Tibial artery (tissue), 4 donors: ENCODE data around the gene DSG2.

Experiments used
- DNase-seq, 2 donors: peaks; one replicate each; pipeline ENCODE4 v3.0.0-alpha.2; 2019
- H3K27ac ChIP-seq, 2 donors: fragments of 200-600 bp; sonication (generic) in 1 of 2; 1 replicate in 1 of 2; 2 replicates in 1 of 2; pipeline ENCODE4 v1.5.1; 2018 to 2019; ENCODE audit warnings: mild to moderate bottlenecking in 1 of 2
- H3K27me3 ChIP-seq, 2 donors: fragments of 200-600 bp; sonication (generic) in 1 of 2; one replicate each; pipeline versions ENCODE4 v1.5.1 to v1.6.0; 2016 to 2019
- H3K36me3 ChIP-seq, 3 donors: fragments of 200-600 bp; sonication (generic) in 2 of 3; one replicate each; pipeline ENCODE4 v1.5.1; 2016 to 2019; ENCODE audit warnings: mild to moderate bottlenecking in 2 of 3
- H3K4me1 ChIP-seq, 4 donors: fragments of 200-600 bp; sonication (generic) in 2 of 4; 1 replicate in 3 of 4; 2 replicates in 1 of 4; pipeline ENCODE4 v1.5.1; 2016 to 2019
- H3K4me3 ChIP-seq, 2 donors: fragments of 200-600 bp; sonication (generic) in 1 of 2; 1 replicate in 1 of 2; 2 replicates in 1 of 2; pipeline ENCODE4 v1.5.1; 2018 to 2019; ENCODE audit warnings: mild to moderate bottlenecking in 2 of 2
- H3K9me3 ChIP-seq, 3 donors: fragments of 200-600 bp; sonication (generic) in 1 of 3; one replicate each; pipeline ENCODE4 v1.5.1; 2016 to 2019
- CTCF ChIP-seq, 2 experiments: fragments of 200-600 bp in 1 of 2; fragments of 450-650 bp in 1 of 2; IDR thresholded peaks; one replicate each; pipeline ENCODE4 v1.5.1; 2017 to 2019; ENCODE audit warnings: antibody characterized with exemption in 2 of 2, mild to moderate bottlenecking in 1 of 2, moderate library complexity in 1 of 2
- intact Hi-C: fragments of 100-400 bp; cut with DNase I; formaldehyde crosslinking; loops from one replicate; pipeline ENCODE4 v1.15.0; 2023; ENCODE audit warnings: low total_unique reads

Gene DSG2

GRCh38 chr18:31581498-31582197 lies 83.7 kb downstream of the DSG2 start:
- no peaks in the 10 kb centered on the region for H3K36me3 ChIP-seq
- H3K4me1 ChIP-seq = no peaks in the 10 kb centered on the region
- H3K9me3 ChIP-seq = no peaks in the 10 kb centered on the region
- no peak overlapping the region for H3K4me3 ChIP-seq
- TF ChIP-seq CTCF (IDR thresholded peaks at IDR 0.05) = no peak
- H3K27me3 ChIP-seq = no peaks in the 10 kb centered on the region
- H3K27ac ChIP-seq = no peak overlapping the region
- DNase-seq = no peak
- intact Hi-C loops = no loop called here

GRCh38 chr18:31583185-31583854 lies 85.3 kb downstream of the DSG2 start:
- H3K36me3 ChIP-seq = no peaks in the 10 kb centered on the region
- TF ChIP-seq CTCF (IDR thresholded peaks at IDR 0.05) = no peak
- no peak for DNase-seq

GRCh38 chr18:31585991-31586390 lies 88.0 kb downstream of the DSG2 start:
- no peak overlapping the region for H3K4me3 ChIP-seq
- intact Hi-C loops = no loop called here
- H3K4me1 ChIP-seq = no peaks in the 10 kb centered on the region
- H3K27me3 ChIP-seq = no peaks in the 10 kb centered on the region
- TF ChIP-seq CTCF (IDR thresholded peaks at IDR 0.05) = no peak
- no peak overlapping the region for H3K27ac ChIP-seq
- no peaks in the 10 kb centered on the region for H3K9me3 ChIP-seq
- H3K36me3 ChIP-seq = no peaks in the 10 kb centered on the region
- no peak for DNase-seq

More at GRCh38 chr18:31583185-31583854, 85.3 kb downstream of the DSG2 start:
- Histone ChIP-seq H3K4me1 (no peaks in the 10 kb centered on the region), H3K27ac (no peak overlapping the region), H3K27me3 (no peaks in the 10 kb centered on the region), H3K4me3 (no peak overlapping the region), H3K9me3 (no peaks in the 10 kb centered on the region)
- intact Hi-C loops = no loop called here

DNA sequence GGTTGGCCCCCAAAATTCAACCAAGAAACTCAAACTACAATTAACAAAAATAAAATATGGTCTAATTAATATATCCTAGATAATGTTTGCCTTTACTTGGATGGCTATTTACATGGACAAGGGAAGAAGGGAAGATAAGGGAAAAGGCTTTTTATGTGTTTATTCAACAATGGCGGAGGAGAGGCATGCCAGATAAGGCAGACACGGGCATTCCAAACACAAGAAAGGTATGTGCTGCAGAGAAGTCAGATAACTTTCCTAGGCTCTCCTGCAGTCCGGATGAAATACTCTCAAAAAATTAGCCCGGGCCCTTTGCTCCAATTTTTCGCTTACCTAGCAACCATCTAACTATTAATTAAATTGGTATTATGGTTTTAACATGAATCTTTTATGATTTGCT lies 88.6 kb downstream of the DSG2 start:
- intact Hi-C loops = no loop called here
- H3K4me3 ChIP-seq = no peak overlapping the region
- H3K27me3 ChIP-seq = no peaks in the 10 kb centered on the region
- H3K9me3 ChIP-seq = no peaks in the 10 kb centered on the region
- no peak overlapping the region for H3K27ac ChIP-seq
- TF ChIP-seq CTCF (IDR thresholded peaks at IDR 0.05) = no peak
- H3K36me3 ChIP-seq = no peaks in the 10 kb centered on the region
- H3K4me1 ChIP-seq = no peaks in the 10 kb centered on the region
- no peak for DNase-seq

GRCh38 chr18:31587529-31587928 lies 89.6 kb downstream of the DSG2 start:
- TF ChIP-seq CTCF (IDR thresholded peaks at IDR 0.05) = no peak
- no peak for DNase-seq
- H3K9me3 ChIP-seq = no peaks in the 10 kb centered on the region
- intact Hi-C loops = no loop called here
- no peaks in the 10 kb centered on the region for H3K27me3 ChIP-seq
- H3K4me3 ChIP-seq = no peak overlapping the region
- no peaks in the 10 kb centered on the region for H3K36me3 ChIP-seq
- no peak overlapping the region for H3K27ac ChIP-seq
- H3K4me1 ChIP-seq = no peaks in the 10 kb centered on the region
